ENCODE results near the gene NOX5.

GRCh38 chr15:69018951-69019350, 4.5 kb downstream of the NOX5 start:
- TF ChIP-seq EZH2phosphoT487 (IDR thresholded peaks at IDR 0.05; ENCODE audit: insufficient read depth, low read depth), result no peak
- no peak for TF ChIP-seq EZH2 (IDR thresholded peaks at IDR 0.05; ENCODE audit: insufficient read depth, poor library complexity, severe bottlenecking)

All from GM23248 (cell line).